ENCODE measurements around the gene SMOC1. TPM values are rescaled to one million over a fixed set of nuclear protein-coding genes. Genes with fewer than 3 reads are reported as not detected.

SMOC1 gene
- total RNA-seq, 1 experiment from 2014 or later = 0.68 TPM

GRCh38 chr14:69931960-69932359 lies 52.7 kb downstream of the SMOC1 start:
- Histone ChIP-seq H3K23ac (ENCODE audit: insufficient read length, low read depth, low read length) (no peak overlapping the region), H2BK120ac (ENCODE audit: low read depth, low read length, poor library complexity, severe bottlenecking) (no peak overlapping the region), H3K14ac (ENCODE audit: insufficient read depth, low read length) (no peak overlapping the region), H3K18ac (ENCODE audit: insufficient read length, low read depth, low read length) (no peak overlapping the region), H2AFZ (ENCODE audit: low read length) (no peak overlapping the region), H3K27ac (ENCODE audit: insufficient read length, low read depth, low read length) (no peak overlapping the region), H2BK20ac (ENCODE audit: low read depth, low read length, poor library complexity, severe bottlenecking) (no peak overlapping the region), H3K56ac (ENCODE audit: insufficient read length, low read depth, low read length) (no peak overlapping the region), H4K91ac (ENCODE audit: insufficient read length, low read depth, low read length) (no peak overlapping the region), H3K4me2 (ENCODE audit: insufficient read depth, insufficient read length, low read length) (no peak overlapping the region), H2BK12ac (ENCODE audit: insufficient read length, low read depth, low read length) (no peak overlapping the region), H3K4me1 (ENCODE audit: insufficient read depth, low read length) (no peaks in the 10 kb centered on the region), H4K8ac (replicated peaks; ENCODE audit: insufficient read length, low read depth, low read length) (no peak overlapping the region), H2BK5ac (ENCODE audit: insufficient read length, low read length) (no peak overlapping the region), H4K5ac (ENCODE audit: insufficient read length, low read depth, low read length) (no peak overlapping the region), H3K23me2 (ENCODE audit: insufficient read length, low read depth, low read length, poor library complexity, severe bottlenecking) (no peaks in the 10 kb centered on the region), H4K20me1 (ENCODE audit: control insufficient read depth, insufficient read depth, insufficient read length) (no peaks in the 10 kb centered on the region), H3T11ph (ENCODE audit: low read length) (no peak overlapping the region), H3K4ac (ENCODE audit: low read depth, low read length) (no peak overlapping the region), H2AK5ac (ENCODE audit: insufficient read length, low read length) (no peak overlapping the region), H3K79me1 (ENCODE audit: insufficient read depth, low read depth, low read length, poor library complexity, severe bottlenecking) (no peaks in the 10 kb centered on the region), H3K27me3 (ENCODE audit: insufficient read depth, low read length) (no peaks in the 10 kb centered on the region), H3K9me3 (ENCODE audit: control insufficient read depth, low read depth, low read length) (no peaks in the 10 kb centered on the region), H2BK15ac (ENCODE audit: low read depth, low read length) (no peak overlapping the region), H3K79me2 (ENCODE audit: insufficient read depth, low read length) (no peaks in the 10 kb centered on the region), H3K9ac (ENCODE audit: extremely low read depth, insufficient read length, low read length) (no peak overlapping the region)
- no CpG with 5 or more reads among the region's 12 CpGs for WGBS (ENCODE audit: extremely low coverage, insufficient read length, low lambda C conversion rate)
- H3K4me1 Mint-ChIP-seq = peaks cover 9 to 26% of the 10 kb centered on the region in 2 experiments
- H3K27ac Mint-ChIP-seq = peak overlapping the region in 1 of 3 experiments; percentile 81; a peak in 1 of 7 replicates
- no peak overlapping the region for H3K4me3 Mint-ChIP-seq
- peaks cover 15% of the 10 kb centered on the region for H3K27me3 Mint-ChIP-seq (ENCODE audit: low read depth)
- H3K36me3 Mint-ChIP-seq (ENCODE audit: insufficient read depth in 1 of 3, low read depth in 3 of 3) = no peaks in the 10 kb centered on the region
- no peak for DNase-seq
- TF ChIP-seq, protein P1, sequence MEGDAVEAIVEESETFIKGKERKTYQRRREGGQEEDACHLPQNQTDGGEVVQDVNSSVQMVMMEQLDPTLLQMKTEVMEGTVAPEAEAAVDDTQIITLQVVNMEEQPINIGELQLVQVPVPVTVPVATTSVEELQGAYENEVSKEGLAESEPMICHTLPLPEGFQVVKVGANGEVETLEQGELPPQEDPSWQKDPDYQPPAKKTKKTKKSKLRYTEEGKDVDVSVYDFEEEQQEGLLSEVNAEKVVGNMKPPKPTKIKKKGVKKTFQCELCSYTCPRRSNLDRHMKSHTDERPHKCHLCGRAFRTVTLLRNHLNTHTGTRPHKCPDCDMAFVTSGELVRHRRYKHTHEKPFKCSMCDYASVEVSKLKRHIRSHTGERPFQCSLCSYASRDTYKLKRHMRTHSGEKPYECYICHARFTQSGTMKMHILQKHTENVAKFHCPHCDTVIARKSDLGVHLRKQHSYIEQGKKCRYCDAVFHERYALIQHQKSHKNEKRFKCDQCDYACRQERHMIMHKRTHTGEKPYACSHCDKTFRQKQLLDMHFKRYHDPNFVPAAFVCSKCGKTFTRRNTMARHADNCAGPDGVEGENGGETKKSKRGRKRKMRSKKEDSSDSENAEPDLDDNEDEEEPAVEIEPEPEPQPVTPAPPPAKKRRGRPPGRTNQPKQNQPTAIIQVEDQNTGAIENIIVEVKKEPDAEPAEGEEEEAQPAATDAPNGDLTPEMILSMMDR (conservative IDR thresholded peaks at IDR 0.05) = no peak
- no peaks in the 10 kb centered on the region for H3K9me3 Mint-ChIP-seq

Measured in H9 (cell line).